ACC112 (cell line): ENCODE measurements around the gene CEP152.
"Not testable (repeated sequence)": the region's sequence is repeated elsewhere in the genome, so short reads cannot be mapped to it uniquely, and the experiment has no call there.

Source experiments
- H2AFZ ChIP-seq: fragments of 200-600 bp; sonication (generic); one replicate; pipeline ENCODE4 v1.6.0; 2017; ENCODE audit warnings: antibody characterized with exemption, low read length; ENCODE audit not compliant: unreplicated experiment
- H3K27ac ChIP-seq: fragments of 200-600 bp; sonication (generic); 2 replicates; pipeline ENCODE4 v1.5.1; 2014; ENCODE audit warnings: low read depth, mild to moderate bottlenecking, antibody characterized with exemption, low read length, moderate library complexity
- H3K27me3 ChIP-seq: fragments of 200-600 bp; sonication (generic); 2 replicates; pipeline ENCODE4 v1.6.1; 2014; ENCODE audit warnings: mild to moderate bottlenecking, antibody characterized with exemption, low read length, moderate library complexity, mixed read lengths; ENCODE audit not compliant: insufficient read depth
- H3K36me3 ChIP-seq: fragments of 200-600 bp; sonication (generic); 2 replicates; pipeline ENCODE4 v1.6.1; 2016; ENCODE audit warnings: mild to moderate bottlenecking, antibody characterized with exemption, low read length, moderate library complexity, mixed read lengths; ENCODE audit not compliant: insufficient read depth
- H3K4me1 ChIP-seq: fragments of 200-600 bp; sonication (generic); one replicate; pipeline ENCODE4 v1.6.1; 2016; ENCODE audit warnings: low read length, mixed read lengths; ENCODE audit not compliant: insufficient read depth, unreplicated experiment, control insufficient read depth
- H3K4me3 ChIP-seq: fragments of 200-600 bp; sonication (generic); 2 replicates; pipeline ENCODE4 v1.5.1; 2014; ENCODE audit warnings: mild to moderate bottlenecking, low read depth, low read length
- H3K79me2 ChIP-seq: fragments of 200-600 bp; sonication (generic); one replicate; pipeline ENCODE4 v1.6.0; 2016; ENCODE audit warnings: low read length; ENCODE audit not compliant: control insufficient read depth, unreplicated experiment, insufficient read depth

Gene CEP152

GRCh38 chr15:48794697-48795134 is 16.2 kb downstream of the CEP152 start:
- H3K4me1 ChIP-seq: peaks cover 33% of the 10 kb centered on the region
- H3K36me3 ChIP-seq: peaks cover 10% of the 10 kb centered on the region
- no peak overlapping the region; the same call in 1 of the 2 replicates for H3K4me3 ChIP-seq
- peak overlapping the region; percentile 35; the same call in 1 of the 2 replicates for H3K27ac ChIP-seq
- H3K79me2 ChIP-seq: peaks cover 6% of the 10 kb centered on the region
- no peaks in the 10 kb centered on the region for H3K27me3 ChIP-seq
- H2AFZ ChIP-seq: peak overlapping the region; percentile 88

- H3K4me3 ChIP-seq: no peak overlapping the region
- H3K4me1 ChIP-seq: peaks cover 25% of the 10 kb centered on the region
- H2AFZ ChIP-seq: no peak overlapping the region
- H3K79me2 ChIP-seq: no peaks in the 10 kb centered on the region
- peaks cover 16% of the 10 kb centered on the region for H3K36me3 ChIP-seq
- H3K27ac ChIP-seq: no peak overlapping the region
- H3K27me3 ChIP-seq: no peaks in the 10 kb centered on the region
Observed at GRCh38 chr15:48792408-48792807, 18.5 kb downstream of the CEP152 start.

GRCh38 chr15:48790466-48791115 is 20.3 kb downstream of the CEP152 start:
- not testable (repeated sequence) for H2AFZ ChIP-seq, H3K79me2 ChIP-seq, H3K27me3 ChIP-seq, H3K27ac ChIP-seq, H3K4me1 ChIP-seq
- Histone ChIP-seq H3K36me3 (peaks cover 12% of the 10 kb centered on the region), H3K4me3 (0 out of 2 replicates have a peak overlapping the region, but pooled peaks have one; percentile 16)

- no peak overlapping the region for H2AFZ ChIP-seq
- H3K4me3 ChIP-seq: no peak overlapping the region
- peaks cover 17% of the 10 kb centered on the region for H3K36me3 ChIP-seq
- peaks cover 7% of the 10 kb centered on the region for H3K4me1 ChIP-seq
- H3K27ac ChIP-seq: no peak overlapping the region
- H3K27me3 ChIP-seq: no peaks in the 10 kb centered on the region
- no peaks in the 10 kb centered on the region for H3K79me2 ChIP-seq
Observed at GRCh38 chr15:48785712-48786111, 25.2 kb downstream of the CEP152 start.

GRCh38 chr15:48785195-48785594 is 25.7 kb downstream of the CEP152 start:
- Histone ChIP-seq H3K4me3 (no peak overlapping the region), H3K27me3 (no peaks in the 10 kb centered on the region), H3K27ac (no peak overlapping the region), H3K4me1 (peaks cover 7% of the 10 kb centered on the region), H3K36me3 (peaks cover 21% of the 10 kb centered on the region), H2AFZ (no peak overlapping the region), H3K79me2 (no peaks in the 10 kb centered on the region)

- Histone ChIP-seq H3K36me3 (peaks cover 21% of the 10 kb centered on the region), H2AFZ (no peak overlapping the region), H3K4me3 (no peak overlapping the region), H3K27ac (no peak overlapping the region), H3K79me2 (no peaks in the 10 kb centered on the region), H3K27me3 (no peaks in the 10 kb centered on the region), H3K4me1 (peaks cover 7% of the 10 kb centered on the region)
Observed at GRCh38 chr15:48784756-48785155, 26.1 kb downstream of the CEP152 start.

GRCh38 chr15:48782911-48783310 is 28.0 kb downstream of the CEP152 start:
- no peak overlapping the region for H3K27ac ChIP-seq
- H3K27me3 ChIP-seq: no peaks in the 10 kb centered on the region
- H3K4me1 ChIP-seq: peaks cover 7% of the 10 kb centered on the region
- peaks cover 18% of the 10 kb centered on the region for H3K36me3 ChIP-seq
- H2AFZ ChIP-seq: no peak overlapping the region
- no peak overlapping the region for H3K4me3 ChIP-seq
- no peaks in the 10 kb centered on the region for H3K79me2 ChIP-seq

- Histone ChIP-seq H3K36me3 (peaks cover 14% of the 10 kb centered on the region), H3K4me3 (no peak overlapping the region), H3K79me2 (no peaks in the 10 kb centered on the region), H2AFZ (no peak overlapping the region), H3K27me3 (no peaks in the 10 kb centered on the region), H3K27ac (no peak overlapping the region), H3K4me1 (peaks cover 7% of the 10 kb centered on the region)
Observed at GRCh38 chr15:48781481-48782081, 29.3 kb downstream of the CEP152 start.

- peaks cover 14% of the 10 kb centered on the region for H3K36me3 ChIP-seq
- H3K79me2 ChIP-seq: no peaks in the 10 kb centered on the region
- H3K27me3 ChIP-seq: no peaks in the 10 kb centered on the region
- H2AFZ ChIP-seq: no peak overlapping the region
- H3K4me1 ChIP-seq: peaks cover 7% of the 10 kb centered on the region
- no peak overlapping the region for H3K4me3 ChIP-seq
- no peak overlapping the region for H3K27ac ChIP-seq
Observed at GRCh38 chr15:48781017-48781416, 29.9 kb downstream of the CEP152 start.

- peaks cover 11% of the 10 kb centered on the region for H3K4me1 ChIP-seq
- peaks cover 30% of the 10 kb centered on the region for H3K36me3 ChIP-seq
- no peak overlapping the region for H3K27ac ChIP-seq
- H3K27me3 ChIP-seq: no peaks in the 10 kb centered on the region
- no peaks in the 10 kb centered on the region for H3K79me2 ChIP-seq
- no peak overlapping the region for H2AFZ ChIP-seq
- H3K4me3 ChIP-seq: no peak overlapping the region
Observed at GRCh38 chr15:48778331-48778730, 32.5 kb downstream of the CEP152 start.
